Stomach smooth muscle (tissue), 2 donors: ENCODE results near the gene VAMP4.

Source experiments
- H3K27ac ChIP-seq: one replicate; pipeline ENCODE4 v1.7.0; 2013; ENCODE audit warnings: mild to moderate bottlenecking, low read length, inconsistent platforms
- H3K27me3 ChIP-seq, 2 donors: one replicate each; pipeline ENCODE4 v1.7.0; 2013; ENCODE audit warnings: low read length in 2 of 2; ENCODE audit not compliant: insufficient read depth in 2 of 2, control insufficient read depth in 1 of 2
- H3K36me3 ChIP-seq, 2 donors: one replicate each; pipeline ENCODE4 v1.7.0; 2013; ENCODE audit warnings: low read length in 2 of 2; ENCODE audit not compliant: control insufficient read depth in 2 of 2, insufficient read depth in 2 of 2
- H3K4me1 ChIP-seq: one replicate; pipeline ENCODE4 v1.7.0; 2013; ENCODE audit warnings: low read length; ENCODE audit not compliant: control insufficient read depth, insufficient read depth
- H3K4me3 ChIP-seq, 2 donors: one replicate each; pipeline ENCODE4 v1.7.0; 2013; ENCODE audit warnings: low read length in 2 of 2
- H3K9ac ChIP-seq, 2 donors: one replicate each; pipeline ENCODE4 v1.7.0; 2013; ENCODE audit warnings: low read length in 2 of 2, mild to moderate bottlenecking in 1 of 2
- H3K9me3 ChIP-seq, 2 donors: one replicate each; pipeline ENCODE4 v1.7.0; 2013; ENCODE audit warnings: low read length in 2 of 2; ENCODE audit not compliant: control insufficient read depth in 2 of 2
- donor health status: healthy.
- donor health status: Pancreatic carcinoma.

Gene VAMP4

DNA sequence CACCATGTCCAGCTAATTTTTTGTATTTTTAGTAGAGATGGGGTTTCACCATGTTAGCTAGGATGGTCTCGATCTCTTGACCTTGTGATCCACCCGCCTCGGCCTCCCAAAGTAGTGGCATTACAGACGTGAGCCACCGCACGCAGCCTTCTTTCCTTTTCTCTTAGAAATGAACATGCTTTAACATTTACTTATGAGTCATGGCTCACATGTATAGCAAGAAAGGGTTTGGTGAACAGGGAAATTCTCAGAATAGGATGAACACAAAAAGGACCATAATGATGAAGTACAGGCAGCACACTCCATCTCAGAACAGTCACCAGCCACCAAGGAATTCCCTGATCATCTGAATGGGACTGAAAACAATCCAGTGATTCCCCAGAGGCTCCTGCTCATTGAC lies 9.4 kb upstream of the VAMP4 start:
- H3K36me3 ChIP-seq: no peaks in the 10 kb centered on the region
- no peak overlapping the region for H3K4me3 ChIP-seq
- H3K27me3 ChIP-seq: no peaks in the 10 kb centered on the region
- H3K9ac ChIP-seq: no peak overlapping the region
- H3K9me3 ChIP-seq: no peaks in the 10 kb centered on the region
- H3K4me1 ChIP-seq: peaks cover 5% of the 10 kb centered on the region
- no peak overlapping the region for H3K27ac ChIP-seq

DNA sequence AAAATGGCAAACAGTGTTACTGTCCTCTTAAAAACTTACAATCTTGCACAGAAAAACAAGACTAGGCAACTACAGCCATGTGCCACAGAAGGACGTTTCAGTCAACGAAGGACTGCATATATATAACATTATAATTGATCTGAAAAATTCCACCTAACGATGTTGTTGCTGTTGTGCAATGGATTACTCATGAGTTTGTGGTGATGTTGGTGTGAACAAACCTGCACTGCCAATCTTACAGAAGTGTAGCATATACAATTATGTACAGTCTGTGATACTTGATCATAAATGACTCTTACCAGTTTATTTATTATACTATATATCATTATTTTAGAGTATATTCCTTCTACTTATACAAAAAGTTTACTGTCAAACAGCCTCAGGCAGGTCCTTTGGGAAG lies 6.8 kb upstream of the VAMP4 start:
- Histone ChIP-seq H3K36me3 (no peaks in the 10 kb centered on the region), H3K27ac (no peak overlapping the region), H3K9ac (no peak overlapping the region), H3K9me3 (no peaks in the 10 kb centered on the region), H3K4me1 (peaks cover under 1% of the 10 kb centered on the region), H3K27me3 (no peaks in the 10 kb centered on the region), H3K4me3 (no peak overlapping the region)

DNA sequence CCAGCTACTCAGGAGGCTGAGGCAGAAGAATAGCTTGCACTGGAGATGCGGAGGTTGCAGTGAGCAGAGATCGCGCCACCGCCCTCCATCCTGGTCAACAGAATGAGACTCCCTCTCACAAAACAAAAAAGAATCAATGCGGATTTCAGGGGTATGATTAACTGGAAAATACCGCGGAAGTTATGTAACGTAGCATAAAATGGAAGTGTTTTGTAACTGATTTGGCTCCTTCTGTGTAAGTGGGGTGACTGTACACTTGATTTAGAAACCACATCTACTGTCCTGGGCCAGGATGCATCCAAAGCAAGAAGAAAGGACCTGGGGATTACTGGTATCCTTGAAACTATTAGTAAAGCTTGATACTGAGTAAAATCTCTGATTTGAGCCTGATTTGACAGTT lies 3.1 kb upstream of the VAMP4 start:
- H3K27ac ChIP-seq: no peak overlapping the region

DNA sequence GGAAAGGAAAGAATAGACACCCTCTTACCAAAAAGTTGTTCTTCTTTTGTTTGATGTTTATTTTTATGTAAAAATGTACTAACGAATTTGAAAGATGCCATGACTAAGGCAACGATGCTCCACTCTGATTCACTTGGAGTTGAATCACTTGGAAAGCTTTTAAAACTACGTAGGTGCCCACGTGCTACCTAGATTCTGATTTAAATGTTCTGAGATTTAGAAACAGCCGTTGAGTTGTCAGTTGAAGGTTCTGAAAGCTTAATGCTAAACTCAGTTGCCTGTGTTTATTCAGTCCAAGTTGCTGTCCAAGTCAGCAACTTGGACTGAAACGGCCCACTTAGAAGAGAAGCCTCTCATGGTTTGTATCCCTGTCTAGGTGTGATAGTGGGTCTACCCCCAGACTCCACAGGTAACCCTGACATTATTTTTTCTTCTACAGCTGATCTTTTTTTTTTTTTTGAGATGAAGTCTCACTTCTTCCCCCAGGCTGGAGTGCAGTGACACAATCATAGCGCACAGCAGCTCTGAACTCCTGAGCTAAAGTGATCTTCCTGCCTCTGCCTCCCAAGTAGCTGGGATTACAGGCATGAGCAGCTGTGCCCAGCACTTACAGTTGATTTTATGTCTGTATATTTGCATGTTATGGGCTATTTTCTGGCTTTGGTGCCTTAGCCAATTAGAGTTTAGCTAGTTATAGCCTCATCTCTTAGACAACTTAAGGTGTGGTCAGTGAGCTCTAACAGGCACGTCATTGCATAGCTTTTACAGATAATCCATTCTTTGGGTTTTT lies 1.4 kb upstream of the VAMP4 start:
- H3K9me3 ChIP-seq: no peaks in the 10 kb centered on the region
- H3K9ac ChIP-seq: peak overlapping the region; percentile 99
- H3K4me3 ChIP-seq: peak overlapping the region; percentile 96 to 99
- no peaks in the 10 kb centered on the region for H3K27me3 ChIP-seq
- peaks cover 6% of the 10 kb centered on the region for H3K4me1 ChIP-seq
- peak overlapping the region; percentile 99 for H3K27ac ChIP-seq
- H3K36me3 ChIP-seq: peaks cover 0 to 4% of the 10 kb centered on the region in 2 donors

More for the DNA sequence above, 3.1 kb upstream of the VAMP4 start:
- Histone ChIP-seq H3K36me3 (no peaks in the 10 kb centered on the region), H3K9me3 (no peaks in the 10 kb centered on the region), H3K4me3 (no peak overlapping the region), H3K27me3 (no peaks in the 10 kb centered on the region), H3K4me1 (peaks cover 6% of the 10 kb centered on the region), H3K9ac (no peak overlapping the region)

DNA sequence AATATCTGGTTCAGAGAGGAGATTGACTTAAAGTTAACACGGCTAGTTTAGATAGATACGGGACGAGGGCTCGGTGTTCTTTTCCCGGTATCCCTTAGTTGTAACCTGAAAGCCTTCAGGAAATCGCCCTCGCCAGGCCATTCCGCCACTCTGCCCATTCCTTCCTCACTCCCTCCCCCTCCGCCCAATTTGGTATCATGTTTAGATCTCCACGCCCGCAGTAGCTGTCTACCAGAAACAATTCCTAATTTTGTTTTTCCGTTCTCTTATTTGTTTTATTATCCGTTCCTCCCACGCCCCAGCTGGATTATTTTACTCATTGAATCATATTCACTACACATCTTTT lies 685 bp upstream of the VAMP4 start:
- Histone ChIP-seq H3K27me3 (no peaks in the 10 kb centered on the region), H3K4me3 (peak overlapping the region; percentile 96 to 99), H3K4me1 (peaks cover 6% of the 10 kb centered on the region), H3K9ac (peak overlapping the region; percentile 99), H3K27ac (peak overlapping the region; percentile 99), H3K36me3 (peaks cover 0 to 6% of the 10 kb centered on the region in 2 donors), H3K9me3 (no peaks in the 10 kb centered on the region)

DNA sequence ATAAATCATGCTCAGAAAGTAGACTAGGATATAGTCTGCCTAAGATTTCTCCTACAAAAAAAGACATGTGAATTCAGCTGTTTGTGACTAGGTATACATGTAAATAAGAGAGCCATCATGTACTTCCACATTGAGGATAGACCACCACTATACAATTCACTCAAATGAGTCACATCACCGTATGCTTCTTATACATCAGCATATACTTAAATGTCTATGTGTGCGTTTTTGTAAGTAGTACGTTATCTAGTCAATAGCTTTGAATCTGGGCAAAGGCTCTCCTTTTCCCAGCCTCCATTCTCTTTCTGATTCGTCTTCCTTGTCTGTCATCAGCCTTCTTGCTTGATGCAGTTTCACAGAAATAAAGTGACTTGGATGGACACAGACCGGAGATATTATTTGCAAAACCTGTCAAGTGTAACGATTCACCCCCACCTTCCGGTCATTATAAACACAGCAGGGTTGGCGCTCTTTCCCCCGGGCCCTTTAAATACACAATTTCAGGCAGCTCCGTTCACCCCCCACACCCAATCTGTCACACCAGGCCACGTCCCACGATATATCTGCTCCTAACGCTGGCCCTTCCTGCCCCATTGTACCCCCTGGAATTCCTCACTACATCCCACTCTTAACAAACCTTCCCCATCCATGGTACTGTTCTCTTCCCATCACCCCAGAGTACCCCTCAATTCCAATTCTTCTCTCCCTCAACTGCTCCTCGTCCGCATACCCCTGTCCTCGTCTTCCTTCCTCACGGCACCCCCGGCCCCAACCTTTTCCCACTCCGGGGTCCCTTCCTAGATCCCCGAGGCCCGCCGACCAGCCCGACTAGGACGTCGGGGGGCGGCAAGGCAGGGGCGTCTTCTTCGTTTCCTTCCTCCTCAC lies 636 bp downstream of the VAMP4 start:
- peak overlapping the region; percentile 96 to 99 for H3K4me3 ChIP-seq
- peak overlapping the region; percentile 99 for H3K9ac ChIP-seq
- H3K9me3 ChIP-seq: no peaks in the 10 kb centered on the region
- H3K27ac ChIP-seq: peak overlapping the region; percentile 99
- H3K27me3 ChIP-seq: no peaks in the 10 kb centered on the region
- H3K4me1 ChIP-seq: peaks cover 6% of the 10 kb centered on the region
- peaks cover 8 to 12% of the 10 kb centered on the region in 2 donors for H3K36me3 ChIP-seq

DNA sequence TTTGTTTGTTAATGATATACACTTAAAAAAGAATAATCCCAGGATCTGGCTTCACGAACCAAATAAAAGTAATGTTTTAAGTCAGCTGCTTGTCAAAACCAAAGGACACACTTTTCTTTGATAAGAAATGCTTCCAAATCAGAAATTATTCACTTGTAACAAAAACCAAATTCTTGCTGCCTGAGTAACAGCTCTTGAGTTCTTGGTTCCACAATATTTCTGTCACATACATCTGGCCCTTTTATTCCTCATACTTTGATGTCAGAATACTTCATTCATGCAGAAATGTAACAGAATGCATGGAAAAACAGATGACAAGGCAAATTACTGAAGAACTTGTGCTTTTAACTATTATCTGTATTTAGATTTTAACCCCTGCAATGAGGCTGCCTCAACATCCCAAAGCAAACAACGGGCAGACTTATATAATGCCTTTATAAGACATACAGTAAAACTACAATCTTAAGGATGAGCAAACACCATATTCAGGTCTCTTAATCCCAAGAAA lies 1.5 kb downstream of the VAMP4 start:
- peaks cover 6% of the 10 kb centered on the region for H3K4me1 ChIP-seq
- peak overlapping the region in 1 of 2 donors; percentile 99 for H3K9ac ChIP-seq
- H3K27me3 ChIP-seq: no peaks in the 10 kb centered on the region
- no peaks in the 10 kb centered on the region for H3K9me3 ChIP-seq
- H3K4me3 ChIP-seq: peak overlapping the region; percentile 96 to 99
- H3K36me3 ChIP-seq: peaks cover 12 to 14% of the 10 kb centered on the region in 2 donors
- no peak overlapping the region for H3K27ac ChIP-seq

DNA sequence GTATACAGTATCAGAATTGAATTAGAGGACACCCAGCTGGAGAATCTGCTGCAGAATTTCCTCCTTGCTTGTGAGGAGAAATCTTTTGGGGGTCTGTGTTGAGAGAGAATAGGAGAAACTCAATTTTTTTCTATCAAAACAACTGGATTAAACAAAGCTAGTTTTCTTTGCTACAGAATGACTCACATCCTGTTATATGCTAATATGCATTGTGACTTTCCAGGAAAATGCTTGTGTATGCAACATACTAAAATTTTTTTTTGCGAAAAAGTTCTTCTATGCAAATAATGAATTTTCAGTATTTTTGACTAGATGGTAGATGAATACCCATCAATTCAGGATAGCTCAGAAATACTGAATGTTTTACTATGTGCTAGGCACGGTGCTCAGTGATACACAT lies 2.2 kb downstream of the VAMP4 start:
- Histone ChIP-seq H3K9ac (no peak overlapping the region), H3K36me3 (peaks cover 14% of the 10 kb centered on the region in 2 donors), H3K4me3 (no peak overlapping the region), H3K4me1 (peaks cover 6% of the 10 kb centered on the region), H3K27ac (no peak overlapping the region), H3K27me3 (no peaks in the 10 kb centered on the region), H3K9me3 (no peaks in the 10 kb centered on the region)

DNA sequence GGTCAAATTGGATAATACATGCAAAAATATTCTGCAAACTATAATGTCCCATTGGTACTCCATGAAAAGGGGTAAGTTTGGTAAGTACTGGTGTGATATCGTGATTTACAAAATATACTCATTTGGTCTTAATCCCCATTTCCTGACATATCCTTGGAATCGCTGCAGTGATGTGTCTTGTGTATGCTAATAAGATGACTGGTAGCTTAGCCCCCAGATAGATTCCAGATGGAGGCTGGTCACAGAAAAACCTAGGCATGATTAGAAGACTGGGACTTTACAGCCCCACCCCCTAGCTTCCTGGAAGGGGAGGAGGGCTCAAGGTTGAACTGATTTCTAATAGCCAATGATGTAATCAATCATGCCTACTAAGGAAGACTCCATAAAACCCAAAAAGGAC lies 3.0 kb downstream of the VAMP4 start:
- Histone ChIP-seq H3K9ac (no peak overlapping the region), H3K4me1 (peaks cover 6% of the 10 kb centered on the region), H3K9me3 (no peaks in the 10 kb centered on the region), H3K27ac (no peak overlapping the region), H3K36me3 (peaks cover 14% of the 10 kb centered on the region in 2 donors), H3K4me3 (no peak overlapping the region), H3K27me3 (no peaks in the 10 kb centered on the region)

DNA sequence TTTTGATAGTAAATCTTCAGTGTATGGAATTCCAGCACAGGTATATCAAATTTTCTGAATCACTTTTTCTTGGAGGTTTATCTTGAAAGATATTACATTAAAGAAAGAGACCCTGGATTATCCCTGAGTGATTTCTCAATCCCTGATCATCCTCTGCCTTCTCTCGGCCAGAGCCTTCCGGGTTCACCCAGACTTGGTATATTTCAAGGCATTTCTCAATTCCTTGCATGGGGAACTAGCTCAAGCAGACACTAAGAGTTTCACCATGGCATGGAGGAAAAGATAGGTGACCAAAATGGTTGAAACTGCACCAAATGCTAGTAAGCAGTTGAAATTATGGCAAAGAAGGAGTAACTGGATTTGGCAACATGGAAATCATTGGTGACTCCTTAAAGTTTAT lies 5.7 kb downstream of the VAMP4 start:
- Histone ChIP-seq H3K27ac (no peak overlapping the region), H3K4me1 (no peaks in the 10 kb centered on the region), H3K9ac (no peak overlapping the region), H3K27me3 (no peaks in the 10 kb centered on the region), H3K9me3 (no peaks in the 10 kb centered on the region), H3K4me3 (no peak overlapping the region), H3K36me3 (peaks cover 14% of the 10 kb centered on the region in 2 donors)
